HG03097 (cell line): ENCODE results near the gene NID1.

Experiments used
- ATAC-seq: cut with Tn5 transposase; IDR thresholded peaks from one replicate; pipeline ENCODE4 v1.9.1; 2021; ENCODE audit not compliant: unreplicated experiment, low FRiP score

The NID1 gene

DNA sequence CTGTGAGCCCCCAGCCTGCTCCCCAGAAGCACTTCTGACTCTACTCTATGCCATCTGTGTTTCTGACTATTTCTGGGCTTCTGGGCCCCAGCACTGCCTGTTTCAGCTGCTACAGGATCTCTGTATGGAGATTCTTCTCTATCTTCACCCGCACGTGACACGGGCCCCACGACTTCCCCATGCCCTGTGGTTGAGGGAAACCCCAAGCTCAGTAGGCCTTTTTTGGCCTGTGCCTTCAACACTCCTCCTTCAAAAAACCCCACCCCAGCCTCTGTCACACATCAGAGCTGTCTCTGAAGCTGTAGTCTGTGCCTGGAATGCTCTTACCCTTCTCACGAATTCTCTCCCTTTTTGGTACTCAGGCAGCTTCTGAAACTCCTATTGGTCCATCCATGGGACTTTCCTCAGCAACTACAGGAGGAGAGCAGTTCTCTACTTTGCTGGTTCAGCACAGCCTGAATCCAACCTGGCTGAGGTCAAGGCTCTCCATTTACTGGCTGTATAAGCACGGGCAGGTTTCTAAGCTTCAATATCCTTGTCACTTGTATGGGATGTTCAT lies 2.0 kb upstream of the NID1 start:
- peak; percentile 66 for ATAC-seq

DNA sequence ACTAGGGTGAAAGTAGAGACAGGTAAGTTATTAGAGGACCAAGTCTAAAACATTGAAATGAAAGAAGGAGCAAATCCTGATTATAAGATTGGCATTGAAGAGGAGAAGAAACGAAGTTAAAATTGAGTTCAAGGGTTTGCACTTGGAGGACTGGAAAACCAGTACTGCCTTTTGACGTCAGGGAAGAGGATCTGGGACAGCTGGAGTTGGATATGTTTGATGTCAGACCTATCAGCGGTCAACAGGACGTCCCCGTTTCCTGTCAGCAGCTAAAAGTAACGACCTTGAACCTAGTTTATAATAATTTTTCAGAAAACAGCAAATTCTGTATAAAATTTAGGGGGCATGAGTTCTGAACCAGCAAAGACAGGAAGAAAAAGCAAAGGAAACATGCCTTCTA lies 1.2 kb upstream of the NID1 start:
- ATAC-seq: no peak

DNA sequence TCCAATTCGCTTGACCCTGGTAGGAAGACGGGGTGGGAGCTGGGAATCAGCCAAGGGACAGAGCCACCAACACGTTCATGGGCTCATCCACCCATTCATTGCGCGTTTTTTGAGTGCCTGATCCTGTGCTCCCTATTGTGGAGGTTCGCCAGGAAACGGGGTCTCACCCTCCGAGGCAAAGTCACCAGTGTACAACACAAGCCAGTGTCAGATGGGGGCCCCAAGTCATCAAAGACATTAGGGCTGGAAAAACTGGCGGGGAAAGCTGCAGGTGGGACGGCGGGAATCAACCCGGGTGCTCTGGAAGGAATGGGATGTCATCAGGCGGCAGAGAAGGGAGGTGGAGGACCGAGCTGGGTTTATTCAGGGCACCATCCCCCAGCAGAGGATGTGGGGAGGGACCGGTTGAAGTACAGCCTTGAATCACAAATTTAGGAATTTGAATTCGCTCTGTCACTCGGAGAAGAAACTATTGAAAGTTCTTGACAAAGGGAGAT lies 667 bp upstream of the NID1 start:
- no peak for ATAC-seq

DNA sequence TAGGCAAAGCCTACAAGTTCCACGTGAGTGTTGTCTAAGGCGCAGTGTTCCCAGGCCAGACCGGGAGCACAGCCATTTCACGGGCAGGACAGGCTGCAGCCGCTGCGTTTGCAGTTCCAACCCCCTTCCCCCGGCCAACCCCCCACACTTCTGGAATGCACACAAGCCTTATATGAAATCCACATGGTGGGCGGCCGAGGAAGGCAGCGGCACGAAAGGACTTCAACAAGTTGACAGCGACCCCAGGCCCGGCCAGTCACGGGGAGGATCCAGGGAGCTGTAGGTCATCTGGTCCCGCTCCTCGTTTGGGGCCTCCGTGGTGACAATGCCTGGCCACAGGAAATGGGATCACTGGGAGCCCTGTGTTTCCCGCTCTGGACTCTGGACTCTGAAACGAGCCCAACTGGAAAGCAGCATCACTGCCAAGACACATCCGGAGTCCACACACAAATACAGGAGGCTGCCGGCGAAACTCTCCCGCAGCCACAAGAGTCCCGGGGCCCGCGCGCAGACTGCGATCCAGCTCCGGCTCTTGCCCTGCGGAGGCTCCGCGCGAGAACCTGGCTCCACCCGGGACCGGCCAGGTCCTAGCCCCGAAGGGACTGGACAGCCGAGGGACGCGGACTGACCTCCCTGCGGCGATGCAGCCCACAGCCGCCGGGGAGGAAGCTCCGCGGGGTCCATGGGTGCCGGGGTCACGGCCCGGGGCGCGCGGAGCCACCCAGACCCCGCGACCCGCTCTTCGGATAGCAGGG lies 794 bp downstream of the NID1 start:
- ATAC-seq: no peak

DNA sequence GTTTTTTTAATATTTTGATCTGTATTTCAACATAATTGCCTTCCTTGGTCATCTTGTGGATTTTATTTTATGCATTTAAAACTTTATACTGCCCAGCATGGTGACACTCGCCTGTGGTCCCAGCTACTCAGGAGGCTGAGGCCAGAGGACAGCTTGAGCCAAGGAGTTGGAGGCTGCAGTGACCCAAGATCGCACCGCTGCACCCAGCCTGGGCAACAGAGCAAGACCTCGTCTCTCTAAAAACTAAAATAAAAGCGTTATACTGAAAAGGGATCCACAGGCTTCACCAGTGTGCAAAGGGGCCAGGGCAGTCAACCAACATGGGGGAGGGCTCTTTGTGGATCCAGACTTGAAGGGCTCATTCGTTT lies 1.4 kb downstream of the NID1 start:
- no peak for ATAC-seq

DNA sequence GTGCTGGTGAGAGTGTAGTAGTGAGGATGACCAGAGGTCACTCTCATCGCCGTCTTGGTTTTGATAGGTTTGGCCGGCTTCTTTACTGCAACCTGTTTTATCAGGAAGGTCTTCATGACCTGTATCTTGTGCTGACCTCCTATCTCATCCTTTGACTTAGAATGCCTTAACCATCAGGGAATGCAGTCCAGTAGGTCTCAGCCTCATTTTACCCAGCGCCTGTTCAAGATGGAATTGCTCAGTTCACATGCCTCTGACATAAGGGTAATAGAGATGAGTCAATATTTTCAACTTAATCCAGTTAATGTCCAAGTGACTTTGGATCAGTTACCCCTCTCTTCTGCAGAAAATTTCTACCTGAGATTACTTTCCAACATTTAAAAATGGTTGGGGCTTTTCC lies 4.6 kb downstream of the NID1 start:
- no peak for ATAC-seq

DNA sequence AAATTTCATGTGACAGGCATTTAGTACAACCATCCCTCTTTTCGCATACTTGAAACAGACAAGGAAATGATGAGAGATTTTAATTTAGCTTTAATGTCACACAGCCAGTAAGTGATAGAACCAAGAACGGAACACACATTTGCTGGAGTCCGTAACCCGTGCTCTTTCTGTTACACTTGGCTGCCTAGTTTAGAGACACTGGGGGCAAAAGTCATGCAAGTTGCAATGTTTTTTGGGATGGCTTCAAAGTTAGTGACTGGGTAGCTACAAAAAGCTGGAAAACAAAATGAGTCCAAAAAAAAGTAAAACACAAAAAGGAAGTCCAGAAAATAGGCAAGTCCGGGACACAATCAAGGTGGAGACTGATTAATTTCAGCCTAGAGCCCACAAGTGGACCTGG lies 5.9 kb downstream of the NID1 start:
- ATAC-seq: no peak

DNA sequence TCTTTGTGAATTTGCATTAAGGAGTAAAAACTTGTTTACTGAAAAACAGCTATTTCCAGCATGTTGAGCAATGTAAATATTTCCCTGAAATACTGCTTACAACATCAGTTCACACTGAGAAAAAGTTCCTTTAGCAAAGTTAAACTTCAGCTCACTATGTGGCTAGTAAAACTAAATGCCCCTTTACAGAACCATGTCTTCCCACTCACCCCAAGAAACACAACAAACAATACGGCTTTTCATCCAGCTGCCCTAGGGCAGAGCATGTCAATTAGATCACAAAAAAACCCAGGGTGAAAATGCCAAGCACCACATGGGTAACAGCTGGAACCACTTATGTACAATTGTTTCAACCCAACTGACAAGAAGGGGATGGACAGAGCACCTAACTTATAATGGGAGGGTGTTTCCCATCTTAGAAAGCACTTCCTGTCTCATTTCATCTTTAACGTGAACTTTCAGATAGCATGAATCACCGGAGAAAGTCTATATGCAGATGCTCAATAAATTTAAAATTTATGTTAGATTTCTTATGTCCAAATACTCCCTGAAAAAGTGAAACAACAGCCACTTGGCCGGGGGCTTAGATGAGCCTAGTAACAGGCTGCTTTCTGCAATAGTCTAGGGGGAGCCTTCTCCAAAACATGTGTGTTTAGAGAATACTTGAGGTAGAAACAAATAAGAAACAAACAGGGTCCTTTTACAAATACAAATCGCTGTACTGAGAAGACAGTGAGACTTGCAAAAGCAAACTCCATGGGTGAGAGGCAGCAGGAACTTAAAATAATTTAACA lies 6.6 kb downstream of the NID1 start:
- peak; percentile 92 for ATAC-seq

DNA sequence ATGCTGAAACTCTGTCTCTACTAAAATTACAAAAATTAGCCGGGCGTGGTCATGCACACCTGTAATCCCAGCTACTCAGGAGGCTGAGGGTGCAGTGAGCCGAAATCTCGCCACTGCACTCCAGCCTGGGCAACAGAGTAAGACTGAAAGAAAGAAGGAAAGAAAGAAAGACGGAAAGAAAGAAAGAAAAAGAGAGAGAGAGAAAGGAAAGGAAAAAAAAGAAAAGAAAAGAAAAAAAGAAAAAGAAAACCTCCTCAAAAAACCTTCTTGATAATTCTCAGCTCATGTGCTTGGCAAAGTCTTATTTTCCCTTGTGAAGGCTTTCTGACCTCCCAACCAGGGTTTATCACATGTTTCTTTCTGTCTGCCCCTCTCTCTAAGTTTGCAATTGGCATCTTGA lies 7.3 kb downstream of the NID1 start:
- no peak for ATAC-seq

DNA sequence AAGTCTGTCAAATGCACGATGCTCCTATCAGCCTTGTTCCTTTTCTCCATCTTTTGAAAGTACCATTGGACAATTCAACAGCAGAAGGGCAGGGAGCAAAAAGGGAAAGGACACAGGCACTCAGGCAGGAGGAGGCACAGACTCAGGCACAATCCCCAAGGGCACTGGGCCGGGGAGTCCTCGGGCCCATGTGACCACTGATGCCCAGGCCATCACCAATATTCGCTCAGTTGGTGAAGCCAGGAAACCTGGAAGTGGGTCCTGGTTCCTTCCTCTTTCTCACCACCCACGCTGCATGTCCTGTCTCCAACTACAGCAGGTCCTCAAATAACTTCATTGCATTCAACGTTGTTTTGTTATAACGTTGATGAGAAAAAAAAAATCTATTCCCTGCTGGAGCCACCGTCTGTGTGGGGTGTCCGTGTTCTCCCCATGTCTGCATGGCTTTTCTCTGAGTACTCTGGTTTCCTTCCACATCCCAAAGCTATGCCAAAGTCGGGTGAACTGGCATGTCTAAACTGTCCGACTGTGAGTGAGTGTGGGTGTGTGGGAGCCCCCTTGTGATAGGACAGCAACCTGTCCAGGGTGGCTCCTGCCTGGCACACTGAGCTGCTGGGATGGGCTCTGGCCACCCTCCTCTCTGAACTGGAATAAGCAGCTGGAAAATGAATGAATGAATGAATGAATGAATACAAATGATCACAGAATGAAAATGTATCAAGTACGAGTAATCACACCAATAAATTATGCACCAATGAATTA lies 12.5 kb downstream of the NID1 start:
- ATAC-seq: no peak

DNA sequence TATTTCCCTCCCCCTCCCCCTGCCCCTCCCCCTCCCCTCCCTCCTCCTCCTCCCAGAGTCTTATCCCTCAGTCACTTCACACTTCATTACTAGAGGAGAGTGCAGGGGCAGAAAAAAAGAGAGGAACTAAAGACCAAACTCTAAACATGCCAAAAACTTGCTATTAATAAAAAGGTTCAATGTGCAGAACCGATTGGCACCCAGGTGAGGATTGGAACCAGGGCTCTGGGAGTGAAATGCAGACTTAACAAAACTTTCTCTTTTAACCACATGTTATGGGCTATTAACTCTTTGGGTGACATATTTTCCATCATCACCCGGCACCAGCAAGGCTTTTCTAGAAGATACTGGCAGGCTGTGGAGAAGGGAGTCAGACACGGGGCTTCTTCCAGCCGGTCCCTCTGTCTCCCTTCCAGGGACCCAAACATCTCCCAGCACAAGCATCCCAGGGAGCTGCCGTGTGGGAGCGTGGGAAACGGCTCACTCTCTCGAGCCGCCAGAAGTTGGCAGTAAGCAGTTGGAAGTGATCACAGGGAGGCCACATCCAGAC lies 13.6 kb downstream of the NID1 start:
- no peak for ATAC-seq

DNA sequence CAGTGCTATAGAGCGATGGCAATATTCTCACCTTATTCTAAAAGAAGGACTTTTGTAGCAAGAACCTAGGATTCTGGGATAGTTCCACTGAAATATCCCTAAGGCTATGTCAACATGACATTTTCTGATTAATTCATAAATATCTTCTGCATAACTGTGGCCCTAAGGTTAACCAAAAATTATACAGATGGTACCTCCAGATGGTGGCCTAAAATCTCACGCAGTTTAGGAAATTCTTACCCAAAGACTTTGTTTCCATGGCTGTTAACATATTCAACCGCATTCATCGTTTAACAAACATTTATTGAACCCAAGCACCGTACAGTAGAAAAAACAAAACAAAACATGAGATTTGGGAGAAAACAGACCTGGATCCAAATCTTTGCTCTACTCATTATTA lies 19.1 kb downstream of the NID1 start:
- no peak for ATAC-seq

DNA sequence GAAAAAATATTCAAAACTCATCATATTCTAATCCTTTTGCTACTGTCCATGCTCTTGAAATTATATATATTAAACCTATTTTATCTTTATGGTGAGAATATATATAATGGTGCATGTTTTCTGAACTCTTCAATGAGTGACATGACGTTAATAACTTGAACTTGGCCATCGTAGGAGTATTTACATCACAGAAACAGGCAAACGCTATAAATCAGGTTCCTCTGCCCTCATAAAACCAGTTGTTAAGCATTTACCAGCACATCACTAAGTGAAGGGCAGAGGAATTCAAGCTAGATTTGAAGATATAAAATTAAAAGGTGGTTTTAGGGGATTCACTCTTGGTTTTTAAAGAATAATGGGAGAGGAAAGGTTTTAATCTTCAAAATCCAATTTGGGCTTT lies 20.5 kb downstream of the NID1 start:
- no peak for ATAC-seq

DNA sequence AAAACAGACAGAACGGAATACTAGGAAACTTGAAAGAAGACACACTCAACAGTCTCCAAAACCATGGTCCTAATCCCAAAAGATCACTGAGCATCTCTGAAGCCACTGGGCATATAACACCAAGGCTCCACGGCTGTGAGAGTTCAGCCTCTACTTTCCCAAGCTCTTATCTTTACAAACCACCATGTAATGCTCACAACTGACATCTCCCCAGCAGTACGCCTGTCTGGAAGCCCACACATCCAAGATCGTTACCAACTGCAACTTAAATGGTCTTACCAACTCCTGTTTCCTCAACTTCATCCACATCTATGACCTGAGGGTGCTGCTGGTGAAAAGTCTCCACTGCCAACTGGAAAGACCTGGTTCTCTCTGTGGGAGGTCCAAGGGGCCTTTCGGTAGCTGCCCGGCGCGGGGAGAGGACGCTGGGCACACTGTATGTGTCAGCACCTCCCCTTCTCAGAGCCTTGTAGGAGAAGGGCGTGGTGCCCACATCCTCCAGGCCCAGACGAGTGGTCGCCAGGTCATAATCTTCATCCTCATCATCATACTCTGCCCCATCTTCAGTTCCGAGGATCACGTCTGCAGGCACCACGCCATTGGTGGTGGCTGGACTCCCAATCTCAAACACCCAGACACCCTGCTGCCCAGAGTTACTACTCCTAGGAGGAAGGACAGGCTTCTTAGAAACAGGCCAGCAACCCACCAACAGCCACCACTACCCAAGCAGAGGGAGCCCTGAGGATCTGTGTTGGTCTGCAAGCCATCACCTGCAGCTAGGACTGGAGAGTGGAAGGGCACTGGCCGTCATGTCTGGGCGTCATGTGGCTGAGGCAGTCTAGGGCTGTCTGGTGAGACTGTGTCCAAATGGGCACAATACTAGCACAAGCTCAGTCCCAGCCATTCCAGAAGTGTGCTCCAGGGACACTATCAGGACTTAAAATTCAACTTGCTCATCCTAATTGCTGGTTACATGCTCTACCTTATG lies 23.0 kb downstream of the NID1 start:
- ATAC-seq: no peak

DNA sequence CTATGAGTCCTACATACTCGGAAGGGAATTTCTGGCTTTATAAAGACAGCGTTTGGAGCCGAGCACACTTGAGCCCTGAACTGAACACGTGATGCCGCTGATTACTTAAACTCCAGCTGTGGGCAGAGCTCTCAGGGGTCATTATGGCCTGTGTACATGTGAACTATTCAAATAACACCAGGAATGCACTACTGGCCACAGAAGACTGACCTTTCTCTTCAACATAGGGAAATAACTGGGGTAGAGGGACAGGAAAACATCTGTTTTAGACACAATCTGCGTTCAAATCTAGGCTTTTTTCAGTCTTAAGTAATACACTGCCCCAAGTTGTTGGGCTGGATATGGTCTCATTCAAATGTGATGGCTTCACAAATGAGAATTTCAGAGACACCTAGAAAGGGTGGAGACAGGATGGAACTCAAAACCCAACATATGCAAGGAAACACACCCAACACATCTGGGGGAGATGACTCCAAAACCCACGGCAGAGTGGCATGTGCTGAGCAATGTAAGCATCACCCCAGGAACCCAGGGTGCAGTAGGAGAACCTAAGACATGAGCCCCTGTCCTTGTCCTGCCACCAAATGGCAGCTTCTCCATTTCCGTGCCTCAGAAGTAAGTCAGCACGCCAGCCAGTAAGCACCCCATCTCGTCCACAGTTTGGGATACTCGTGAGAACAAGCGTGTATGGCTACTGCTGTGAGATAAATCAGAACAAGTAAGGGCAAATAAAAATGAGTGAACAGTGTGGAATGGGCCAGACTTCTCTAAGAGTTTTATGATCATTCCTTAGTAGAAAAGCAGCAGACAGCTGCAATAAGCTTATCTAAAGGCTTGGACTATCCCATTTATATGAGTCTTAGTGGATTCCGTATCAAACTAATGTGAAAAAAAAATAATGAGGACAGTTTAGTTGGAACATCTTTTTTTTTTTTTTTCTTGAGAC lies 24.9 kb downstream of the NID1 start:
- ATAC-seq: no peak

DNA sequence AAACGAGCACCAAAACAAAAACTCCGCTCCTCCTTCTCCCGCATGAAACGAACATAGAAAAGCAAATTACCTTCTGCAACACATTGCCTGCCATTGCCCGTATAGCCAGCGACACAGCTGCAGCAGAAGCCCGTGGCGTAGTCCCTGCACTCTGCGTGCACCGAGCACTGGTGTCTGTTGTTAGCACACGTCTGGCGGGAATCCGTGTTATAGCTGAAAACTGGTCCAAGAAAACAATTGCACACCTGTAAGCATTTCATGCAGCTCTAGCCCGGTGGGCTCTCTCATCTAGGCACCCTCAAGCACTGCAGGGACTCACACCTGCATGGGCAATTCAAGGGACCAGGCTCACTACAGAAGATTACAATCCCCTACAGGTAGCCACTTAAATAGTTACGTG lies 26.9 kb downstream of the NID1 start:
- ATAC-seq: no peak

DNA sequence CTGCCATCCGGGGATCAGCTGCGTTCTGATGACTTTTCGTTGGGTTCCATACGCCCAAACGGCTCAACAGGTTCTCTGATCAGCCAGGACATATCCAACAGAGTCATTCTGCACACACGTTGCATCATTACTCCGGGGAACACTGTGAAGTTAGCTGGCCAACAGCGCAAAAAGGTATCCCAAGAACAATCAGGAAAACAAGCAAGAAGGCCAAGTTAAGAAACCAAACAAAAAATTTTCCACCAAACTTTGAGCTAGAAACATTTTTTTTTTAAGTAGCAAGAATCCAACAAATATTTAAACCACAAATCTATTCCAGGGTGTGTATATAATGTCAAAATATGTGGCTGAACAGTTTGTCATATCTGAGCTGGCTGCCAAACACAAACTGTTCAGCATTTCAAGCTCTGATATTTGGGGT lies 29.2 kb downstream of the NID1 start:
- ATAC-seq: no peak

DNA sequence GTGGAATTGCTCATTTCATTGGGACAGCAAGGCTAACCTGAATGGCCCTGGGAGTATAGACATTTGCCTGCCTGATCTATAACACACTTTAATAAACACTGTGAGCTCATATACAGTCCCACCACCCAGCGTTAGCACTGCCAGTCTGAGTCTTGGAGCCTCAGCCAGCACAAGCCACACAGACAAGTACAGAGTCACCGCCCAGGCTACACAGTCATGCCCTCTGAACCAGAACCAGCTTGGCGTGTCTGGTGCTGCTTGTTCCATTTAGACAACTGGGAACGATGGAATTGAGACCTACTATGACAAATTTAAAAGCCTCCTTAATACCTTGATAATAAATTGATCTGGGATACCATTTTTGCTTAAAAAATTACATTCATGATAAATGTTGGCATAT lies 31.6 kb downstream of the NID1 start:
- ATAC-seq: no peak
